GM12873 (cell line): Measurements from ENCODE around the gene THRB.

Experiments
- TF ChIP-seq, protein P1 (sequence below): IDR thresholded peaks from 2 replicates; pipeline ENCODE4 v1.5.1; 2012; ENCODE audit warnings: low read depth, mild to moderate bottlenecking, moderate library complexity, low read length, control low read depth; ENCODE audit not compliant: insufficient read depth; ENCODE audit errors: missing control alignments

The THRB gene

GRCh38 chr3:24145481-24145880 lies 349.2 kb downstream of the THRB start:
- TF ChIP-seq, protein P1, sequence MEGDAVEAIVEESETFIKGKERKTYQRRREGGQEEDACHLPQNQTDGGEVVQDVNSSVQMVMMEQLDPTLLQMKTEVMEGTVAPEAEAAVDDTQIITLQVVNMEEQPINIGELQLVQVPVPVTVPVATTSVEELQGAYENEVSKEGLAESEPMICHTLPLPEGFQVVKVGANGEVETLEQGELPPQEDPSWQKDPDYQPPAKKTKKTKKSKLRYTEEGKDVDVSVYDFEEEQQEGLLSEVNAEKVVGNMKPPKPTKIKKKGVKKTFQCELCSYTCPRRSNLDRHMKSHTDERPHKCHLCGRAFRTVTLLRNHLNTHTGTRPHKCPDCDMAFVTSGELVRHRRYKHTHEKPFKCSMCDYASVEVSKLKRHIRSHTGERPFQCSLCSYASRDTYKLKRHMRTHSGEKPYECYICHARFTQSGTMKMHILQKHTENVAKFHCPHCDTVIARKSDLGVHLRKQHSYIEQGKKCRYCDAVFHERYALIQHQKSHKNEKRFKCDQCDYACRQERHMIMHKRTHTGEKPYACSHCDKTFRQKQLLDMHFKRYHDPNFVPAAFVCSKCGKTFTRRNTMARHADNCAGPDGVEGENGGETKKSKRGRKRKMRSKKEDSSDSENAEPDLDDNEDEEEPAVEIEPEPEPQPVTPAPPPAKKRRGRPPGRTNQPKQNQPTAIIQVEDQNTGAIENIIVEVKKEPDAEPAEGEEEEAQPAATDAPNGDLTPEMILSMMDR = no peak

- TF ChIP-seq, protein P1 = no peak
Observed at GRCh38 chr3:24142127-24142526, 352.5 kb downstream of the THRB start.

DNA sequence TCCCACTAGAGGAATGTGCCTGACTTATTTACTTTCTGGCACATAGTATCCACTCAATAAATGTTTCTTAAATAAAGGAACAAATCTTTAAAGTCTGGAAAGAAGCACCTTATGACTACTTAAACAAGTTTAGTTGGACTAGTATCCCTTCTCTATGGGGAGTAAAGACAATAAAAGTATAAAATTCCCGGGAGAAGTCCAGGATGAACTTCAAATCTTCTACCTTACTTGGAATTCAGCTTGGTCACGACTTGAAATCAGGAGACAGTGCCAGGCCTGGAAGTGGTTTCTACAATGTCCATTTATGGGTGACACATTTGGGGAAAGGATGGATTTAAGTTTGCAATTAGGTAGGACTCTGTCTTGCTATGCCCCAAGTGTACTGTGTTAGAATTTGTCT lies 353.1 kb downstream of the THRB start:
- TF ChIP-seq, protein P1 = no peak

GRCh38 chr3:24139463-24140412 lies 354.9 kb downstream of the THRB start:
- TF ChIP-seq, protein P1 = no peak

DNA sequence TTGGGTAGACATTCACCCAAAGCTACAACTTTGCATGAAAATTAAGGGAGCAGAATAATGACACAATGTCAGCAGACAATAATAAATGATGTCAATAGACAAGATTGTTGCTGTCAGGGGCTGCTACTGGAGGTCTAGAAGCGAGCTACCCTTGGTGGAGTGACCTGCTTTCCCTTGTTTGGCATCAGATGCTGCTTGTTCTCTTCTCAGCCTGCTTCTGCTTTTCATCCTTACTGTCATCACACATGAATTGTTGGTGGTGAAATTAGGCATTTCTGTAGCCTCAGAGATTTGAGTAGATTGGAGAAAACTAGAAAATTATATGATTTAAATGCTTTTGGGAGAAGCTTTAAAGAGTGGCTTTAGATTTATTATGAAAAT lies 355.8 kb downstream of the THRB start:
- TF ChIP-seq, protein P1 = no peak

DNA sequence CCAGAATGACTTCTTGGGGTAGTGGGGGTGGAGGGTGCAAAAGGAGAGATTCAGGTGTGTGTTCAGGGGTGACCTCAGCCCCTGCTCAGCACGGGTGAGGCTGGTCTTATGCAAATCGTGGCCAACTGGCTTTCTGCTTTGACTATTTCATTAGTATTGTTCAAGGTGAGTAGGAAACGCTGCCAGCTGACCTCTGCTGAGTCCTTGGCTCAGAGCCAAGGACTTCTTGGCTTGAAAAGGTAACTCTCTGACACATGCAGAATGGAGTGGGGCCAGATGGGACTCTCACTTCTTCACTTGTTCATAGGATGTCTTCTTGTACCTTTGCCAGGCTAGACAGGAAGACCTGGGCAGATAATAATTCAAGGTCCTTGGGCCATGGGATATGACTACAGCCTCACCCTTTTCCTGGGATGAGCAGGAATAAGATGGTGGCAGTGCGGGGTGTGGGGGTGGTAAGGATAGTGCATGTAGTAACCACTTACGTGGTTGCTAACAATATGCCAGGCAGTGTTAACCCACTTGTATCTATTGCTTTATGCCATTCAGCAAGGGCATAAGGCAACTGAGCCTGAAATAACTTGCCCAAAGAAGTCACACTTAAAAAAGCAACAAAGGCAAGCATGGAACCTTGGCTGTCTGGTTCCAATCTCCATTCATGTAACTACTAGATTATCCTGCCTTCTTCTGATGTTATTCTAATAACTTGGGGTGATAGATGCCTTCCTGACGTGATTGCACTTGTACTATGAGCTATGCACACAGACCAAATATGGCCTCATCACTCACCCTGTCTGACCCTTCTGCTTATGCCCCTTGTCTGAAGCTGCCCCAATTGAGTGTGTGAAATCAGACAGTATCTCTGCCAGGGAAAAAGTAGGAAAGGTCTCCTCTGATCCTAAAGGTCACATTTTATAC lies 356.4 kb downstream of the THRB start:
- TF ChIP-seq, protein P1 = no peak

DNA sequence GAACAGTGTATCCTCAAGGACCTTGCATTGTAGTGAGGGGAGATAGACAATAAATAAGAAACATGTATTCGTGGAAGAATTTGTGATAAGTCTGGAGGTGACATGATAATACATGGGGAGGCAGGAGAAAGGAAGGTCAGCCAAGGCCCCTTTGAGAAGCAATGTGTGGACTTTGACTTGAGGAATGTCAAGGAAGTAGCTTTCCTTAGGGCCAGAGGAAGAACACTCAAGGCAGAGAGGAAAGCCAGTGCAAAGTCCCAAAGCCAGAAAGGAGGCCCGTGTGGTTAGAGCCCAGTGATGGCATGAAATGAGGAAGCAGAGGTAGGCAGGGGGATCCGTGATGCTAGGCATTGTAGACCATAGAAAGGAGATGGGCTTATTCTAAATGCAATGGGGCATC lies 357.3 kb downstream of the THRB start:
- TF ChIP-seq, protein P1 = no peak
